GM12874 (cell line): ENCODE measurements around the gene ANAPC2.

Experiments
- TF ChIP-seq, protein P1 (sequence below): IDR thresholded peaks from 2 replicates; pipeline ENCODE4 v1.5.1; 2011; ENCODE audit warnings: low read depth, mild to moderate bottlenecking, control low read depth, low read length, moderate library complexity; ENCODE audit not compliant: insufficient read depth

ANAPC2 gene

DNA sequence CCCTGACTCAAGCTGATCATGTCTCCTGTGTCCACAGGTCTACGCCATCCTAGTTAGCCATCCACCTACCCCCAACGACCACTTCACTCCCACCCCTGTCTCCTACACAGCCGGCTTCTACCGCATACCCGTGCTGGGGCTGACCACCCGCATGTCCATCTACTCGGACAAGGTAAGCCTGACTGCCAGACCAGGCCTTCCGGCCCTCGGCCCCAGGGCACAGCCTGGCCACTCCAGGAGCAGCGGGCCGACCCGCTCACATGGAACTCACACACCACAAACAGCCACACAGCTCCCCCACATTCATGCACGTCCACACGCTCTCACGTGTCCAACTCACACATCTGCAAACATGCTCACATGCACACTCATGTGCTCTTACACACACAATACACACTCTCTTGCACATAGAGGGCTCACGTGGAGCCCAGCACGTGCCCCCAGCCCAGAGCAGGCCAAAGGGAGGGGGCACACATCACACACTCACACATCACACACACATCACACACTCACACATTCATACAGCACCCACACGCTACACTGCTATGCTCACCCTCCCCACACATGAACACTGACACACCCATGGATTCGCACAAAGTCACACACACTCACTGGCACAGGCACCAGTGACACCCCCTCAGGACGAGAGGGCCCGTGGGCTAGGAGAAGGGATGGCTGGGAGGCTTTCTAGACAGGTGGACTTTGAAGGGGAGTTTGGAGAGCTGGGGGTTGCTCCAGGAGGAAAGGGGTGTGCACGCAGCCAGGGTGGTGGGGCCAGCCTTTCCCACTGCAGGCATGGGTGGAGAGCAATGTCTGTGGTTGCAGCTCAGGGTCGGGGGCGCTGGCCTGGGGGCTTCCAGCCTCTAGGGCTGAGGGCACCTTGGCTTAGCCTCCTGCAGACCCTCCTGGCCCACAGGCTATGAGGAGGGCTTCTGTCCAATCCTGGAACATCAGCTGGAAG lies 46.1 kb downstream of the ANAPC2 start:
- TF ChIP-seq, protein P1, sequence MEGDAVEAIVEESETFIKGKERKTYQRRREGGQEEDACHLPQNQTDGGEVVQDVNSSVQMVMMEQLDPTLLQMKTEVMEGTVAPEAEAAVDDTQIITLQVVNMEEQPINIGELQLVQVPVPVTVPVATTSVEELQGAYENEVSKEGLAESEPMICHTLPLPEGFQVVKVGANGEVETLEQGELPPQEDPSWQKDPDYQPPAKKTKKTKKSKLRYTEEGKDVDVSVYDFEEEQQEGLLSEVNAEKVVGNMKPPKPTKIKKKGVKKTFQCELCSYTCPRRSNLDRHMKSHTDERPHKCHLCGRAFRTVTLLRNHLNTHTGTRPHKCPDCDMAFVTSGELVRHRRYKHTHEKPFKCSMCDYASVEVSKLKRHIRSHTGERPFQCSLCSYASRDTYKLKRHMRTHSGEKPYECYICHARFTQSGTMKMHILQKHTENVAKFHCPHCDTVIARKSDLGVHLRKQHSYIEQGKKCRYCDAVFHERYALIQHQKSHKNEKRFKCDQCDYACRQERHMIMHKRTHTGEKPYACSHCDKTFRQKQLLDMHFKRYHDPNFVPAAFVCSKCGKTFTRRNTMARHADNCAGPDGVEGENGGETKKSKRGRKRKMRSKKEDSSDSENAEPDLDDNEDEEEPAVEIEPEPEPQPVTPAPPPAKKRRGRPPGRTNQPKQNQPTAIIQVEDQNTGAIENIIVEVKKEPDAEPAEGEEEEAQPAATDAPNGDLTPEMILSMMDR = no peak

DNA sequence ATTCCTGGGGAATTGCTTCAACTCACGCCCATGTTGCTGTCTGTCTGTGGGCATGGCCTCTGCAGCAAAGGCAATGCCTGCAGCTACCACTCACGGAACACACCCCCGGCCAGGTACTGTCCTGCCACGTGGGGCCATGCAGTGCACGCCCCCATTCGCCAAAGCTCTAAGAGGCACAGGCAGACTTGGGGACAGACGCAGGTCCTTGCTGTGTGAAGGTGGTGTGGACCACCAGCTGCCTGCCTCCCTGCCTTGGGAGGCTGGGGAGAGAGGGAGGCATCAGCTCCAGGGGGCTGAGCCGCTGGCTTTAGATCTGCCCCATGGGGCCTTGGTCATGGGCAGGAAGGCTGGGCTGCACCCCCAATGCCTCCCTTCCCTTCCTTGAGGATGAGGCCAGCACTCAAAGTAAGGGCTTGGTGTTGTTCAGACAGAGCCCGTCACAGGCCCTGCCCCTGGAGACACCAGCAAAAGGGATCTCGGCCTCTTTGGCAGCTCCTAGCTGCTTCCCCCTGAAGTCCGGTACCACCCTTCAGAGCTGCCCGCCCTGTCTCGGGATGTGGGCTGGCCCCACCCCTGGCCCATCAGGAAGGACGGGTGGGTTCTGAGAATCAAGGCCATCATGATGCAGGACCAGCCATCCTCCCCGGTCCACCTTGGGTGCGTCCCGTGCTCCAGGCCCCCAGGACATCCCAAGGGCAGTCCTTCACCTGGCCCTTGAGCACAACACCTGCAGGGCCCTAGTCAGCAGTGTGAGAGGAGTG lies 47.1 kb downstream of the ANAPC2 start:
- TF ChIP-seq, protein P1 = no peak

GRCh38 chr9:137140151-137141012 lies 48.0 kb downstream of the ANAPC2 start:
- TF ChIP-seq, protein P1 = no peak

- TF ChIP-seq, protein P1 = no peak
Measured at GRCh38 chr9:137139468-137140150, 48.8 kb downstream of the ANAPC2 start.

GRCh38 chr9:137138722-137139467 lies 49.5 kb downstream of the ANAPC2 start, which contains the start of gene GRIN1:
TSS of gene GRIN1 (plus strand) at chr9:137139154. CDS start at chr9:137139487, 333 bp downstream.
- TF ChIP-seq, protein P1 = no peak

- TF ChIP-seq, protein P1 = no peak
Measured at GRCh38 chr9:137138058-137138721, 50.2 kb downstream of the ANAPC2 start.
